Aorta (tissue), 5 donors: Measurements from ENCODE around the gene GLP2R. TPM values are rescaled to one million over a fixed set of nuclear protein-coding genes. Genes with fewer than 3 reads are reported as not detected.

ENCODE experiments used
- ATAC-seq: fragments of 200-7000 bp; cut with Tn5 transposase; one replicate; pipeline ENCODE4 v1.9.1; 2022; ENCODE audit warnings: moderate library complexity; ENCODE audit not compliant: low FRiP score
- DNase-seq, 2 donors: peaks; one replicate each; pipeline ENCODE4 v3.0.0-alpha.2; 2020
- H3K27ac ChIP-seq, 2 donors: one replicate each; pipeline ENCODE4 v1.5.1; 2013; ENCODE audit warnings: low read length in 2 of 2, mild to moderate bottlenecking in 2 of 2, moderate library complexity in 2 of 2, control low read depth in 1 of 2, inconsistent platforms in 1 of 2, low read depth in 1 of 2
- H3K27me3 ChIP-seq, 2 donors: one replicate each; pipeline ENCODE4 v1.6.1; 2013; ENCODE audit warnings: control low read depth in 1 of 2, low read length in 1 of 2, mild to moderate bottlenecking in 1 of 2, moderate library complexity in 1 of 2; ENCODE audit not compliant: insufficient read depth in 2 of 2, control insufficient read depth in 1 of 2
- H3K36me3 ChIP-seq, 2 donors: one replicate each; pipeline ENCODE4 v1.6.1; 2013; ENCODE audit warnings: control low read depth in 1 of 2, low read length in 1 of 2, mild to moderate bottlenecking in 1 of 2; ENCODE audit not compliant: insufficient read depth in 2 of 2, control insufficient read depth in 1 of 2
- H3K4me1 ChIP-seq, 2 donors: one replicate each; pipeline ENCODE4 v1.6.1; 2013; ENCODE audit warnings: low read length in 2 of 2, control low read depth in 1 of 2, mild to moderate bottlenecking in 1 of 2, moderate library complexity in 1 of 2; ENCODE audit not compliant: insufficient read depth in 2 of 2, control insufficient read depth in 1 of 2
- H3K4me3 ChIP-seq, 2 donors: one replicate each; pipeline ENCODE4 v1.5.1; 2013; ENCODE audit warnings: low read length in 2 of 2, control low read depth in 1 of 2, mild to moderate bottlenecking in 1 of 2
- H3K9me3 ChIP-seq: one replicate; pipeline ENCODE4 v1.6.1; 2013; ENCODE audit warnings: mild to moderate bottlenecking, low read length; ENCODE audit not compliant: control insufficient read depth
- WGBS, 2 donors: extraction: QIAGEN DNeasy Blood & Tissue Kit; methylation state at CpG; one replicate each; pipeline ENCODE4 v1.1.7; 2013; 5-methylcytosine and 5-hydroxymethylcytosine counted together
- intact Hi-C, 2 donors: fragments of 100-400 bp; cut with DNase I; formaldehyde crosslinking; loops; one replicate each; pipeline versions ENCODE4 v1.14.2 to v1.15.0; 2022
- polyA plus RNA-seq, 2 donors: library from polyadenylated mRNA; stranded (reverse); fragments of 200-250 nt; gene quantifications; one replicate each; pipeline ENCODE4 v1.2.3, GENCODE V29; 2013
- total RNA-seq, 2 donors: library from RNA; stranded (reverse); fragmentation: NEBNext Ultra II Directional; extraction: Animal tissue kit (Norgen Biotek cat#: 25700); gene quantifications; one replicate each; pipeline ENCODE4 v1.2.1, GENCODE V29; 2021
- donor health status: healthy with polysubstance abuse.
- donor health status: Bipolar disorder and iron deficiency.
- donor health status: DM: no; HTN: no; CAD: no.
- donor health status: DM: no; HTN: no; CAD: no.
- donor health status: DM: yes; HTN: yes; CAD: no.

GLP2R gene
- total and polyA plus RNA-seq, 4 donors, result 0.61 to 9.7 (median 1.3) TPM; not detected in 1

GRCh38 chr17:9893411-9894012 is 67.8 kb downstream of the GLP2R start:
- Histone ChIP-seq H3K4me1 (no peaks in the 10 kb centered on the region), H3K4me3 (no peak overlapping the region), H3K27me3 (no peaks in the 10 kb centered on the region), H3K9me3 (peaks cover 2% of the 10 kb centered on the region), H3K36me3 (no peaks in the 10 kb centered on the region), H3K27ac (no peak overlapping the region)
- ATAC-seq (no peak), DNase-seq (no peak)
- intact Hi-C loops, result no loop called here
- WGBS, 2 donors, result 63 to 81% methylated on average over 3 of the region's 3 CpGs

GRCh38 chr17:9894231-9894630 is 68.5 kb downstream of the GLP2R start:
- Histone ChIP-seq H3K27me3 (no peaks in the 10 kb centered on the region), H3K4me1 (no peaks in the 10 kb centered on the region), H3K9me3 (peaks cover 2% of the 10 kb centered on the region), H3K27ac (no peak overlapping the region), H3K4me3 (no peak overlapping the region), H3K36me3 (no peaks in the 10 kb centered on the region)
- ATAC-seq, result no peak
- no peak for DNase-seq
- 92 to 94% methylated on average over 3 of the region's 3 CpGs for WGBS, 2 donors
- intact Hi-C loops, result no loop called here

- Histone ChIP-seq H3K4me3 (no peak overlapping the region), H3K4me1 (no peaks in the 10 kb centered on the region), H3K27me3 (no peaks in the 10 kb centered on the region), H3K27ac (no peak overlapping the region), H3K9me3 (peaks cover 2% of the 10 kb centered on the region), H3K36me3 (no peaks in the 10 kb centered on the region)
- no peak for ATAC-seq
- intact Hi-C loops, result no loop called here
- no peak for DNase-seq
These were observed 70.2 kb downstream of the GLP2R start for GRCh38 chr17:9895923-9896322.

GRCh38 chr17:9897372-9897968 is 71.7 kb downstream of the GLP2R start:
- no peak overlapping the region for H3K4me3 ChIP-seq
- intact Hi-C loops, result no loop called here
- H3K27ac ChIP-seq, result no peak overlapping the region
- DNase-seq, result no peak
- WGBS, 2 donors, result 66 to 75% methylated on average over 13 of the region's 13 CpGs
- no peaks in the 10 kb centered on the region for H3K36me3 ChIP-seq
- H3K9me3 ChIP-seq, result peaks cover 2% of the 10 kb centered on the region
- H3K27me3 ChIP-seq, result no peaks in the 10 kb centered on the region
- ATAC-seq, result no peak
- H3K4me1 ChIP-seq, result no peaks in the 10 kb centered on the region

- no peaks in the 10 kb centered on the region for H3K36me3 ChIP-seq
- WGBS, 2 donors, result 94% methylated on average over 8 of the region's 8 CpGs
- no peak for DNase-seq
- no peak overlapping the region for H3K27ac ChIP-seq
- H3K9me3 ChIP-seq, result peaks cover 2% of the 10 kb centered on the region
- H3K4me1 ChIP-seq, result no peaks in the 10 kb centered on the region
- intact Hi-C loops, result no loop called here
- no peak overlapping the region for H3K4me3 ChIP-seq
- ATAC-seq, result no peak
- no peaks in the 10 kb centered on the region for H3K27me3 ChIP-seq
These were observed 73.1 kb downstream of the GLP2R start for GRCh38 chr17:9898812-9899211.

- Histone ChIP-seq H3K4me3 (no peak overlapping the region), H3K27me3 (no peaks in the 10 kb centered on the region), H3K36me3 (no peaks in the 10 kb centered on the region), H3K4me1 (no peaks in the 10 kb centered on the region), H3K27ac (no peak overlapping the region), H3K9me3 (peaks cover 2% of the 10 kb centered on the region)
- ATAC-seq, result peak; percentile 23
- WGBS, 2 donors, result 70 to 78% methylated on average over 21 of the region's 21 CpGs
- DNase-seq, result no peak
- intact Hi-C loops, result no loop called here
These were observed 73.7 kb downstream of the GLP2R start for GRCh38 chr17:9899280-9900043.

- Histone ChIP-seq H3K27me3 (no peaks in the 10 kb centered on the region), H3K4me3 (no peak overlapping the region), H3K36me3 (no peaks in the 10 kb centered on the region), H3K27ac (no peak overlapping the region), H3K9me3 (no peaks in the 10 kb centered on the region), H3K4me1 (no peaks in the 10 kb centered on the region)
- DNase-seq (no peak), ATAC-seq (peak; percentile 27)
- 15 to 23% methylated on average over 8 of the region's 8 CpGs for WGBS, 2 donors
- intact Hi-C loops, result no loop called here
These were observed 74.4 kb downstream of the GLP2R start for GRCh38 chr17:9900044-9900594.

- Histone ChIP-seq H3K27ac (no peak overlapping the region), H3K4me1 (no peaks in the 10 kb centered on the region), H3K4me3 (no peak overlapping the region), H3K27me3 (no peaks in the 10 kb centered on the region), H3K36me3 (no peaks in the 10 kb centered on the region), H3K9me3 (no peaks in the 10 kb centered on the region)
- DNase-seq (no peak), ATAC-seq (peak; percentile 51)
- intact Hi-C loops, result no loop called here
- 21 to 35% methylated on average over 8 of the region's 8 CpGs for WGBS, 2 donors
These were observed 75.1 kb downstream of the GLP2R start for GRCh38 chr17:9900784-9901183.
